T follicular helper cell (primary cell): ENCODE measurements around the gene ZC3H13.

Source experiments
- DNase-seq: peaks from one replicate; pipeline ENCODE4 v3.0.0-alpha.2; 2020; ENCODE audit warnings: low read depth

Gene ZC3H13

GRCh38 chr13:46063292-46063691 is 10.7 kb upstream of the ZC3H13 start:
- no peak for DNase-seq

- DNase-seq, result no peak
Observed at GRCh38 chr13:46062185-46062584, 9.6 kb upstream of the ZC3H13 start.

DNA sequence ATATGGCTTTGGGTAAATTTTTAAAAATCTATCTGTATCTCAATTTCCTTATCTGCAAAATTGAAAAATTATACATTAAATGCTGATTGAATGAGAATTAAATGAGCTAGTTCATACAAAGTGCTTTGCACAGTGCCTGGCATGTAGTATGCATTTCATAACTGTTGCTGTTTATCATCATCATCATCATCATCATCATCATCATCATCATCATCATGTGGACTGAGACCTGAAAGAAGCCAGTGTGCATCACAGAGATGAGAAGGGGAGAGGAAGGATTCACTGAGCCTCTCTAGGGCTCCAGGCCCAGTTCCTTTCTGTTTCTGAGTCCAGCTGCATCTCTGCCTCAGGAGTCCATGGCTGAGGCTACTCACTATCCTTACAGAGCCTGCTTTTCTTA is 6.9 kb upstream of the ZC3H13 start:
- DNase-seq, result no peak

- DNase-seq, result no peak
Observed at GRCh38 chr13:46058268-46058667, 5.7 kb upstream of the ZC3H13 start.

GRCh38 chr13:46057256-46058015 is 4.9 kb upstream of the ZC3H13 start:
- DNase-seq, result no peak

DNA sequence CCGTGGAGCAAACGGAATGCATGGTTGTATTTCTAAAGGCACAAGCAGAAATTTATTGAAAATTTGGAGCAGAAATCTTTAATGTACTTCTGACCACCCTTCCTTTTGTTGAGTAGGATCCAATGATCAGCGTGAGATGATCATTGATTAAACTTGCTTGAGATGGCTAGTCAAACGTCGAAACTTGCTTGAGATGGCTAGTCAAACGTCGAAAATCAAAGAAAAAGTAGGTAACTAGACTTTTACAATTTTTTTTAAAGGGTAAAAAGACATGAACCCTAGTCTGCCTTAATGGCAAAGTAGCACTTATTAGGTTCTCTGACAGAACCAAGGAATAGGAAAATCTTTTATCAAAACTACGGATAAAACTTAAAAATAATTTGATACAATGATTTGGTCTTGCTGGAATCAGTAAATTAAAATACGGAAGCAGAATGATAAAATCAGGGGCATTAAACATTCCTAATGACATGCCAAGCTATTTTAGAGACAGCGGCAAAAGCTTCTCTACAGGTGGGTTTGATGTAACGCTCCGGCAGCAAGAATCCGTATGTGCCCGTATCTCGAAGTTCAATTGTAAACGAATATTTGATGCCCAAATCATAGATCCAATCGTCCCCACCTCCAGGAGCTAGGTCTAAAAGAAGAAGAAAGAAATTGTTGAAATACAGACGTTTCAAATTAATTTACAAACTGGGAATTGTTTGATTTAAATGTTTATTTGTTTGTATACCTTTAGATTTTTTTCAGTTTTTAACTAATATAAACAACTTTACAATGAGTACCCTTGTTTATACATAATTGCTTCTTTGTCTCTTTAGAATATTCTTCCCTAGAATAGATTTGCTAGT is 841 bp upstream of the ZC3H13 start:
- DNase-seq, result no peak

DNA sequence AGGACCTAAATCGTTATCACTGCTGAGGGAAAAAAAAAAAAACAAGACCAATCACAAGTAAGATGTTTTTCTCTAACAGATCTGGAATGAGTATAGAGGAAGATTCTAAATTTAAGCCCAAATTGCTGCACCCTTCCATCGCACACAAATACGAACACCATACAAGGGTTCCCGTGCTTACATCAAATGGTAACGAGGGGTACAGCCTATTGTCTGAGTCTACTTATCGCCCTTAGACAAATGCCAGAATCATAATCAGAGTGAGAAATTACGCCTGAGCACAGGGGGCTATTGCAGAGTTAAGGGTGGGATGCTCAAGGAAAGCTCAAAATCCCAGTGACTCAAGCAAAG is 603 bp downstream of the ZC3H13 start:
- DNase-seq, result no peak

- DNase-seq, result no peak
Observed at GRCh38 chr13:46050771-46051170, 1.8 kb downstream of the ZC3H13 start.

GRCh38 chr13:46045424-46045823 is 7.1 kb downstream of the ZC3H13 start:
- DNase-seq, result no peak

- no peak for DNase-seq
Observed at GRCh38 chr13:46043647-46044046, 8.9 kb downstream of the ZC3H13 start.

DNA sequence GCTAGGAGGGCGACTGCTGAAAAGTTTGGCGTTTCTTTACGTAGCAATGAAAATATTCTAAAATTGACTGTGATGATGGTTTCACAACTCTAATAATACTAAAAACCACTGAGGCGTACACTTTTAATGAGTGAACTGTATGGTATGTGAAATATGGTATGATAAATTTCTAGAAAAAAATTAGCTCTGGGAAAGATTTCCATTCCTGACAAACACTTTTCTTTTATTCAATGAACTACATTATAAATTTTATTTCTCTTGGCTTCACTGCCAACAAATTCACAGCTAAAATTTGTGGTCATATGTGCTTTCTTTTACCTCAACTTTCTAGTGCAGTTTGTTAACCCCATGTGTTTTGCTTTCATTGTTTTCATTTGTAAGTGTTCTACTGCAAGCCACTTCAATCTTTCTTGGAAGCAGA is 11.1 kb downstream of the ZC3H13 start:
- DNase-seq, result no peak

GRCh38 chr13:46040763-46041162 is 11.8 kb downstream of the ZC3H13 start:
- DNase-seq, result no peak

DNA sequence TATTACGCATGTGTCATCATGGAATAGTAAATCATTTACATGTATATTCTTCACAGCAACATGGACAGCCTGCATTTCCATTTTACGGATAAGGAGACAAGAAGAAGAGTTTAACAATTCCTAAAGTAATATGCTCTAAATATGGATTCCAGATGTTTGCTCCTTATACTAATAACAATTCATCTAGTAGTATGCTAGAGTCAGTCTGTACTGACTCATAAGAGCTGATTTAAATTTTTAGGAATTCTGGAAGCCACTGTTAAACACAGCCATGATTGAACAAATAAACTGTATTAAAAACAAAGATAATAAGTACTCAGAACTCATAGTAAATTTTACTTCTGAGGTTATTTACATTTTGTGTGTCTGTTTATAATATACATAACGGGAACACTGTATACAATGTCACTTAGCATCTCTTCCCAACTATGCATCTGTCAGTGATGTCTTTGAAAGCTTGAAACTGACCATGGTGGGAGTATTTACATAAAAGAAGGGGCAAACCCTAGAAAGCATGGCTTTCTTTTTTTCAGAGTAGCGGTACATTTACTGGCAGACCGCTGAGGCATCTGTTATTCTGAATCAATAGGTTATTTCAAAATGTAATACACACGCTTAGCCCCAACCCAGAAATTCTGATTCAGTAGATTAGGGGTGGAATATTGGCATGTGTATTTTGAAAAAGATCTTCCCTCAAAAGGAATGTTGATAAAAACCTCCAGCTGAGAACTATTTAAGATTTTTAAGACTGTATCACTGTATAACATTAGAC is 12.9 kb downstream of the ZC3H13 start:
- DNase-seq, result no peak

DNA sequence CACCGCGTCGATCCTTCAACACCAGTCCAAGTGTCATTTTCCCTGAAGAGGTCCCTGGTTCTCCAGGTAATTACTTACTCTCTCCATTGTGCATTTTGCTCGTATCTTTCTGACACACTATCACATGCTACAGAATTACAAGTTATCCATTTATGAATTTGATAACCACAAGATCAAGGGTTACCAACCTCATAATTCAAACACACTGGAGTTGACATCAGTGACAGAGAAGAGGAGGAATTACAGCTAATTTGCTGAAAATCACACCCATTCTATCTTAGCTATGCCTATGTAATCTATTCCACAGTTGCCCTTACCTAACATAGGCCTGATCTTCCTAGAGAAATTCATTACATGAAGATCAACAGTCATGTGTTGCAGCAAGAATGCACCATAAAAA is 14.2 kb downstream of the ZC3H13 start:
- DNase-seq, result no peak

DNA sequence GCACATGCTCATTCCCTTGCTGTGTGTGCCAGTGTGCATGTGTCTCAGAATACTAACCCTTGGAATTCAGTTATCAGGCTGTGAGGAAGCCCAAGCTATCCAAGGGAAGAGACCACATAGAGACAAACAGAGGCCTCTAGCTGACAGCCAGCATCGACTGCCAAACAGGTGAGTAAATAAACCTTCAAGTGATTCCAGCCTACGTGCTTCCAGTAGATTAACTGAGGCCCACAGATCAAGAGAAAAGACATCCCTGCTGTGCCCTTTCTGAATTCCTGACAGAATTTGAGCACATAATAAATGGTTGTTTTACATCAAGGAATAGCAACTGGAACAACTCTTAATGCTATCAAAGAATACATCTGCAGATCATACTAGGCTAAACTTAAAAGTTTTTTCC is 17.5 kb downstream of the ZC3H13 start:
- DNase-seq, result no peak

GRCh38 chr13:46032341-46032740 is 20.2 kb downstream of the ZC3H13 start:
- no peak for DNase-seq

DNA sequence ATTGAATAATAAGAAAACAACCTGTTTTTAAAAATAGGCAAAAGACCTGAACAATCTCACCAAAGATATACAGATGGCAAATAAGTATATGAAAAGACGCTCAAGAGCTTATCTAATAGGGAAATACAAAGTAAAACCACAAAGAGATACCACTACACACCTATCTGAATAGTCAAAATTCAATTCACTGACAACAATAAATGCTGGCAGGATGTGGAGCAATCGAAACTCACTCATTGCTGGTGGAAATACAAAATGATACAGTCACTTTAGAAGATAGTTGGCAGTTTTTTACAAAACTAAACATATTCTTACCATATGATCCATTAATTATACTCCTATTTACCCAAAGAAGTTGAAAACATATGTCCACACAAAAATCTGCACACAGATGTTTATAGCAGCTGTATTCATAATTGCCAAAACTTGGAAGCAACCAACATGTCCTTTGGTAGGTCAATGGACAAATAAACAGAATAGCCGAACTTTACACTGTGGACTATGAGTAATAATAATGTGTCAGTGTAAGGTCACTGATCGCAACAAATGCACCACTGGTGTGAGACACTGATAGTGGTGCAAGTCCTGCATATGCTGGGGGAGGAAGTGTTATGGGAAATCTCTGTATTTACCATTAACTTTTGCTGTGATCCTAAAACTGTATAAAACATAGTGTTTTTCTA is 20.8 kb downstream of the ZC3H13 start:
- DNase-seq, result no peak

- no peak for DNase-seq
Observed at GRCh38 chr13:46025157-46025556, 27.4 kb downstream of the ZC3H13 start.

DNA sequence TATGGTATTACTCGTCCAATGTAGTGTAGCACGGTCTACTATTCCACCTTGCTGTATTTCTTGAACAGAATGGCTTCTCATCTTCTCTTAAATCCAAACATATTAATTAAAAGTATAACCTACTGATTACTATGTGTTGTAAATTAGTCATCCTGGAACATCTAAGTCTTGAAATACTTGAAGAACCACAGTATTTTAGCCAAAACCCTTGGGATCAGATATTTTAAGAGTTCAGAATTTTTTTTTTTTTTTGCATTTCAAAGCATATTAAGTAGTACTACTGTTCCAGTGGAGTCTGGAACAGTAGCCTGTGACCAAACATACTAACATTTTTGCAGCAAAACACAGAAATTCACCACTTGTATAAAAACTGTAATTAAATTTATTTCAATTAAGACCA is 30.1 kb downstream of the ZC3H13 start:
- no peak for DNase-seq

DNA sequence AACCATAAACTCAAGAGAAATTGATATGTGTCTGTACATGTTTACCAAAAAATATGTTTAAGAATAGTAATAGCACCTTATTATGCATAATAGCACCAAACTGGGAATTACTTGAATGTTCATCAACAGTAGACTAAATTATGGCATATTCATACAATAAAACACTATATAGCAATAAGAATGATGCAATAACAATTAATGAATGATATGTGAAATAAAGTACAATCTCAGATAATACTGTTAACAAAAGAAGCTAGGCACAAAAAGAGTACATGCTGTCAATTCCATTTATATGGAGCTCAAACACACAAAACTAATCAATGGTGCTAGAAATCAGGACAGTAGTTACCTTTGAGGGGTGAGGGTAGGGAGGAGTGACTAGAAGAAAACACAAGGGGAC is 36.3 kb downstream of the ZC3H13 start:
- no peak for DNase-seq

DNA sequence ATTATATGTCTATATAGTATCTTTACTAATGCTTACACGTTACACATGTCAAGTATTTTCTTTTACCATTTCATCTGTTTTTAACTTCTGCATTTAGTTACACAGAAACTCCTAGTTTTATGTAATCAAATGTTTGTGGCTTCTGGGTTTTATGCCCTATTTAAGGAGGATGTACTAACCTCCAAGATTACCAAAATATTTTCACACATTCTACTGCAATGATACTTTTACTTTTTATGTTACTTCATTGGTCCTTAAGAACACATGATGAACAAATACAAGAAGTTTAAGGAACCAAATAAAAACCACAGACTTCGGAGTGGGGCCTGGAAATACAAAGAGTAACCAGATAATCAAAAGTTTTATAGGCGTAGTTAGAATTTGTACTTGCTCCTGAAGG is 37.2 kb downstream of the ZC3H13 start:
- no peak for DNase-seq

DNA sequence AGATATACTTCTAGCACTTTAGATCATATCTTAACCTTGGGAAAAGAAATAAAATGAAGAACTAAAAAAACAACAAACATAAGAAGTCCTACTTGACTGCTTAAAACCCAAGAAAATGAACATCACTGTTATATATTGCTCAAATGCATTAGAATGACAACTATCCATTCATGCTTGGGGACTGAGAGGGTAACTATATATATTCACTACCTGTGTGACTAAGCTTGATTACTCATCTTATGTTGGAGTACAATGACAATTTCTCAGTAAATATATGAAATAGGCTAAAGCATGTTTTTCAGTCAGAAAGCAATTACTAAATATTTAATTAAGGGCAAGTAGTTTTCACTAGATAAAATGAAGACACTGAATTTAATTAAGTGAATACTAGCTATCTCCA is 40.1 kb downstream of the ZC3H13 start:
- no peak for DNase-seq
